NCI-H146 treated with DMSO at 0.1 percent for 48 hours (cell line): ENCODE data around the gene LRIT1.

ENCODE experiments used
- DNase-seq: peaks from one replicate; lab custom pipeline; 2025; ENCODE audit not compliant: unreplicated experiment; lab: John Stamatoyannopoulos, UW

LRIT1 gene

DNA sequence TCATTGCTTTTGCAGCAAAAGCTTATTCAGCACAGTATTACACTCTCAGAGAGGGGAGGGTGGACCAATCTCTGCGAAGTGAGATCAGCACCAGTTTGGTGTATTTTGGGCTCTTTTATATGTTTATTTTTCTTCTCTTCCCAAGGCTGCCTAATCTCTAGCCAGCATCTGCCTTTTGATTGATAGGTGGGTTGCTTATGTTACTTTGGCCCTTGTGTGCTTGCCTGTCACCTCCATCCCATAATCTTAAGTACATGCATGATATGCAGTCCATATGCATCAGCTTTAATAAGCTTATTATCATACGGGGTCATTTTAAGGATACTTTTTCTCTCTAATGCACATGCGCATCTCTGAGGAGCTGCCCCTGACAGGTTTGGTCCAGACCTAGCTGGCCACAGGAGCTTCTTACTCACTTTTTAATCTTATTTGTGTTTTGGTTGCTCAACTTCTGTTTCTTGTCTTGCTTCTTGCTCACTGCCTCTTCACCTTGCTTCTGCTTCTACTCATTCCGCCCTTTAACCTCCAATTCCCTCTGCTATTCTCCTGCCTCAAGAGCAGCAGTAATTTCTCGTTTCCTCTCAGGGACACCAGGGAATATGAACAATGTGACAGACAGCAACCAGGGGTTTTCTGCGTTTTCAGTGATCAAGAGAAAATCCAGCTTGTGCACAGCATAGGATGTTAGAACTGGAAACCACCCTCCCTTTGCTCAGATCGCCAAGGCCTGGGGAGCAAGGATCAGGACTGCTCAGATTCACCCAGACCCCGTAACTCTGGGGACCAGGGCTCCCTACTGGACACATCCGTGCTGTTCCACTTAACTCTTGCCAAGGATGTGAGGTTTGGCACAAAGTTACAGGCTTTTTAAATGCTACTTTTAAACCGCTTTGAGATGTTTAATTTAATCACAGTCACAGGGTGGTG, 13.5 kb upstream of the LRIT1 start:
- DNase-seq = no peak

DNA sequence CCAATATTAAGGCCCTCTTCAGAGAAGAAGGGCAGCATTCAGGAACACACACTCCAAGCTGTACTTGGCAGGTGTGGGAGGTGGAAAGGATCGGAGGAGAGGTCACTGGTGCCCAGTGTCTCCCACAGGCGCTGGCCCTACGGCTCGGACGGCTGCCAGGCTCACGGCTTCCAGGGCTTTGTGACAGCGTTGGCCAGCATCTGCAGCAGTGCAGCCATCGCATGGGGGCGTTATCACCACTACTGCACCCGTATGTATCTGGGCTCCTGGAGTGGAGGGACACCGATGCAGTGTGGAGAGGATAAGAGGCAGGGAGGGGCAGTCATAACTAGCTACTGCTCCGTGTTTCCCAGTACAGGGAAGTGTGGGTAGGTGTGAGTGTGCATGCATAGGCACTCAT, 7.4 kb upstream of the LRIT1 start:
- no peak for DNase-seq

DNA sequence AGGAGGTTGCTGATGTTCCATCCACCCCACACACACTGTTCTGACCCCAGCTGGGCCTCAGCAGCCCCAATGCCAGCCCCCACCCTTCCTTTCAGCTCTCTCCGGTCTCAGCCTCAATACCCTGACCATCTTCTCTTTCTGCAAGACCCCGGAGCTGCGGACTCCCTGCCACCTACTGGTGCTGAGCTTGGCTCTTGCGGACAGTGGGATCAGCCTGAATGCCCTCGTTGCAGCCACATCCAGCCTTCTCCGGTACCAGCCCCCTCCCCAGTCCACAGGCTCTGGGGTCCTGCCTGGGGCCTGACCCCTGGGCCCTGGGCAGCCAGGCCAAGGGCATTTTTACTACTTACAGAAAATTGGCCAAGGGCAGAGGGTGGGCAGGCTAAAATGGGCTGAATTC, 6.2 kb upstream of the LRIT1 start:
- DNase-seq = no peak

DNA sequence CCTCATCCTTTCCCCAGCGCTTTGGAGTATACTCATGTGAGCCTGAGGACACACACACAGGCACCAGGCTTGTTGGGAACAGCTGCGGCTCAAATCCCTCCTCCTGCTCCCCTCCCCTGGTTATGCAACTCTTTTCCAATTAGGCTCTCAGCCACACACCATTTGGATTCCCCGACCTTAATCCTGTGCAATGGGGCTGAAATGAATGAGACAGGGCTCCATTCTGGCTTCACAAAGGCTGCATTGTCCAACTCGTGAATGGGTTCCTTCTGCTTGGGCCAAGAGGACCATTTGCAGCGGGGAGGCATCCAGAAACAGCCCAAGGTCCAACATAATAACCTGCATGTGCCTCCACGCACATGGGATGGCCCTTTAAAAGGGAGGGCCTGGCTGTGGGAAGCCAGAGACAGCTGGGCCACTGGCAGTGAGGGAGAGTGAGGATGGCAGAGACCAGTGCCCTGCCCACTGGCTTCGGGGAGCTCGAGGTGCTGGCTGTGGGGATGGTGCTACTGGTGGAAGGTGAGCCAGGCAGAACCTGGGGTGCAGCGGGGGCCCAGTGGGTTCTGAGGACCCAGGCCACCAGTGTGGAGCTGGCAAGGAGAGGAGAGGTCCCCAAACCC, 3.4 kb upstream of the LRIT1 start, which contains the start of gene RGR:
Gene RGR, plus strand, starts transcription at position 403 of the 620 bp plus-strand sequence. Its CDS starts 38 bp downstream, at position 441.
- DNase-seq = no peak

DNA sequence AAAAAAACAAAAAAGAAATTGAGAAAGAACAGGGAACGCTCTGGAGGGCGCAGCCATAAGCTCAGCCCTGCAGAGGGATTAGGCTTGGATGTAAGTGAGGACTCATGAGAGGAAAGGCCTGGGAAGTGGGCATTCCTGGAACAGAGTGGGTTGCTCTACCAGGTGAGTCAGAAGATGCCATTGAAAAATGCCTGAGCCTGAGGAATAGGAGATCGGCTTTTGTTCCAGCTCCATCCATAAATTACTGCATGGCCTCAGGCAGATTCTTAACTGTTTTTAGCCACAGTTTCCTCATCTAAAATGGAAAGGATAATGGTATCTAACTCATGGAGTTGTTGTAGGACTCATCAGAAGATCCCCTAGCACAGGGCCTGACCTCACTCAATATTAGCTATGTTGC, 2.4 kb upstream of the LRIT1 start:
- no peak for DNase-seq

DNA sequence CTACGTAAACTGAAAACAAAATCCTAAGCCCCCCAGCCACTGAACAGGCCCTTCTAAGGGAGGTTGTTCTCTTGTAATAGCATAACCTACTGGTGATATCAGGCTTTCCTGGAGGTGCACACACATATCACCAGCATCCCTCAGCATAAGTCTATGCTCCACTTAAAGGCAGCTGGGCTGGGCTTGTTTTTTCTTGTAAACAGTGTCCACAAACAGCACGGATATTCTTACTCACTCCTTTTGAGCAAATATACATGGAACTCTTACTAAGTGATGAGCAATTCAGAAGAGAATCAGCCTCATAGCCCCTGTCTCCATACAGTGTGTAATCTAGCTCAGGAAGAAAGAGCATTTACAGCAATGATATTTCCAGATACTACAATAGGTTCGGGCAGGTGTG, 2.4 kb downstream of the LRIT1 start:
- no peak for DNase-seq

DNA sequence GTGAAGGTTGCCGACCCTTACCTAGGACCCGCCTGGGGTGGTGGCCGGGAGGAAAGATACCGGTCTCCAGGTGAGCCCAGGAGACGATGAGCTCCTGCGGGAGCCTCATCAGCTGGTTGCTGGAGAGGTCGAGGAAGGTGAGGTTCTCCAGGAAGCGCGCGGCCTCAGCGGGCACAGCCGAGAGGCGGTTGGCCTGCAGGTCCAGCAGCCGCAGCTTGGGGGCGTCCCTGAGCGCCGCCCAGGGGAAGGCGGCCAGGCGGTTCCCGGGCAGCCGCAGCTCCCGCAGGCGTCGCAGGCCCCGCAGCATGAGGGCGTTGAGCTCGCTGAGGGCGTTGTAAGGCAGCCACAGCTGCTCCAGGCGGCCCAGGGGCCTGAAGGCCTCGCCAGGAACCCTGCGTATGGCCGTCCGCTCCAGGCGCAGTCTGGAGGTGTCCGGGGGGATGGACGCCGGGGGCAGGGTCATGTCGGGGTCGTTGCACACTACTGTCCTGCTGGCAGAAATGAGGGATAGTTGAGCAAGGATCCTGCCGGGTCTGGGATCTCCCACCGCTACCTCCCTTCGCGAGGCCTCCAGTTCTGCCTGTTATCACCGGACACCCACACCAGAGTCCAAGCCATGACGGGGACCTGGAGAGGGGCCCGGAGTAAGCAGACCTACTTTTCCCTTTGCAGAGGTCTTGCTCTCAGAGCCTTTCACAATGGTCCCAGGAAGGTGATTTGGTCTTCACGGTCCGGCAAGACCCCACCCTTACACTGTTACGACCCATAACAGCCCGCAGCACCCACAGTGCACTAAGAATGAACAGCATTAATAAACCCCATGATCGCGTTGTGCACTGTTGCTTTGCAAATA, 3.9 kb downstream of the LRIT1 start:
- no peak for DNase-seq

DNA sequence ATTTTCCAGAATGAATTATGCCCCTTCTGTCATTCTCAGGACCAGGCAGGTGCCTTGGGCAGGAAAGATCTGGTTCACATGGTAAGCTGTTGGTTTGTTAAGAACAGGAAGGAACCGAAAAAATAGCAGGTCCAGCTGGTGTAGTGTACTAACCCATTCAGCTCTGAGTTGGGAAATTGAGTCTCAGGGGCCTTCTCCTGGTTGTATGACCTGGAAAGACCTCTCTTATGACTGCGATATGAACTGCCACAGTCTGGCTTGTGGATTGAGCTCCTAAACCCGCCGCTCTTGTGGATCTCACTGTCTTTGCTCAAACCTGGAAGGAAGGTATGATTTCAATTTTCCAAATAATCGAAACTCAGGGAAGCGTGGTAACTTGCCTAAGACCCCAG, 4.5 kb downstream of the LRIT1 start:
- no peak for DNase-seq

DNA sequence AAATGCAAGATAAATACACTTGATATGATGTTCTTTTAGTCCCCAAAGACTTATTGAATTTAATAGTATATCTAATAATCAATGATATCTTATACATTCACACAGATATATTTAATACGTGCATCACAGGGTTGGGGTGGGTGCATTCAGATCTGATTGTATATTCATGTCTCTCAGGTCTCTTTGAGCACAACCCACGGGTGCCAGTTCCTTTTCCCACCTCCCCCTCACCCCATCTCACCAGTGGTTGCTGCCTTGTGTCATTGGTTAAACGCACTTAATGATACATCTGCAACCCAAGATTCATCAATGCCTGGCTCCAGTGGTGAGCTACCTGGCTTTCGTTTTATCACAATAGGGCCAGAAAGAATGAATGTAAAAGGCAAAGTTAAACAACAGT, 6.2 kb downstream of the LRIT1 start:
- no peak for DNase-seq

DNA sequence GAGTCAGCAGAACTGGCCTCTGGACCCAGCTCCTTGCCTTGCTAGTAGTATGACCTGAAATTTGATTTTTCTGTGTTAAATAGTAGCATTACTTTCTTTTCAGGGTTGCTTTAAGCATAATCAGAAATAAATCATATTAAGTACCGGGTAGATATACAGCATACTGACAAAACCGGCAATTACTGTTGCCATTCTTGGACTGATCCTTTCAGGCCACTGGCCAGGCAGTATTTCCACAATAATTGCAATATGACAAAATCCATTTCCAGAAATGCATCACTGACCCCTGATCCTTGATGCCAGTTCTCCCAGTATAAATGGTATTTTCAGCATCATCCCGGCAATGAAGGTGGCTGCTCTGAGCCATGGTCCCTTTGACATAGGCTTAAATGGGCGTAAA, 6.9 kb downstream of the LRIT1 start:
- DNase-seq = no peak

DNA sequence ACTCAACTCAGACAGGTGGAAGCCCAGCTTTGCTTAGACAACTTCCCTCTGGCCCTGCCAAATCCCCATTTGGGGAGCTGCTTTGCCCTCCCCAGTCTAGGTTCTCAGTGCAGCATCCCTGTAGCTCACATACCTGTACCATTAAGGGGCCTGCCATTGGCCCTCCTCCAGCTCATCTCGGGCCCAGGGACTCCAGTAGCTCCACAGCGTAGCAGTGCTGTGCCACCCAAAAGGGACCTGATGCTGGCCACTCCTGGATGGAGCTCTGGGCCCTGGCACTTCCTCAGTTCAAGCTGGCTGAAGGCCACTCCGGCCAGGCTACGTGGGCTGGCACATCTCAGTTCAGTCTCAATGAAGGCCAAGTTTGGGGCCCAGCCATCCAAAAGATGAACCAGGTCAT, 7.4 kb downstream of the LRIT1 start:
- DNase-seq = no peak

DNA sequence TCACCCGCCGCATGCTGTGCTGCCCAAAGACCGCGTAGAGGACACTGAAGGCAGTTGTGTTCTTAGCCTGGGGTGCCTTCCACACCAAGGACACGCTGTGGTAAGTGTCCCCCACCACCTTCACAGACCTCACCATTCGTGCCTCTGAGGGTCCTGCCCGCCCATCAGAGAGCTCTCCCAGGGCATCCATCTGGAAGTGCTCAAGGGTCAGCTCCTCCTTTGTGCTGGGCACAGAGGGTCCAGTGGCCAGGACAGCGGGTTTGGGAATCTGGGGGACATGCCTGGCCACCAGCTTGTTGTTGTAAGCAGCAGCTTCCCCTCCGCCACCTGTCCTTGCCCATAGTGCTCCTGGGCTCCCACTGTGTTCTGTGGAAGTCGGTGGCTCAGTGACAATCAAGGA, 9.0 kb downstream of the LRIT1 start:
- no peak for DNase-seq

DNA sequence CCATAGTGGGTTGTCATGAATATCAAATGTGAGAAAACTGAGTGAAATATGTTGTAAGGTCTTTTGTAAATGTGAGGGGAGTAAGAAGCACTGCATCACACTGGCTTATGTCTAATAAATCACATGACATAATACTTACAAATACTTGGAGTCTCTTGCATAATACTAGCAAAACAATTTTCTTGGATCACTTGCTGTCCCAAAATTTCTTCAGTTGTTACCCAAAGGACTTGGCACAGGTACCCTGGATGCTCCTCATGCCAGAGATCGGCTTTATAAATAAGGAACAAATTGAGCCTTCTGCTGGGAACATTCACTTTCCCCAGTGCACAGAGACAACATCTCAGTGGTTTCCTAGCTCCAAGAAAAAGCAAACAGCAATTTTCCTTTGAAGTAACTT, 11.0 kb downstream of the LRIT1 start:
- no peak for DNase-seq

DNA sequence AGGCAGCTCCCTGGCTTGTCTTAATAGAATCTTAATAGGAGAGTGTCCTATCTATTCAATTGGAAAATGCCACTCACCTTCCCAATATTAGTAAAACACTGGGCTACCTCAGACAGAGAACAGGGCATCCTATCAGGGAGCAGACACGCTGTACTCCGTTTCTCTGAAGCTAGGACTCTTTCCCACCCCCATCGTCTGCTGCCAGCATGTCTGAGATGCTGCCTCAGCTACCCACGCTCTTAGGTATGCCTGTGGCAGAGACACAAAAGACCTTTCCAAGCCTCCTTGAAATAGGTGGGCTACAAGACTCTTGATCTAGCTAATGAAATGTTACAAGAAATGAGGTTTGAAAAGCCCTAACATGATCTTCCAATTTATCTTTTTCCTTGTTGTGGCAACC, 13.5 kb downstream of the LRIT1 start:
- no peak for DNase-seq

DNA sequence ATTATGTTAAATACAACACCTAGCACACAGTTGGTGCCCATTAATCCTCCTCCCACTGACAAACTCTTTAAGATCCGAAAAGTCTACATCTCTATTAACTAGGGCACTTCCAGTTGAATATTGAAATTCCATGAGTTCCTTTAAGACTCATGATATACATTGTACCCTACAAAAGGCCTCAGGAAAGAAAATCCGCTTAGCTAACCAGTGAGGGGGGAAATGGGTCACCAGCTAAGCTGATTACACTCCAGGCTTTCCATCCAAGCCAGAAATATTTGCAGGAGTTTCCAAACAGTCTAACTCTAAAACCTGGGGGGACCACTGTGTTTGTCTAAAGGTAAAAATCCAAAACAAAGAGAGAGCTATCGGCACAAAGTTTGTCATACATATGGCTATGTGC, 14.7 kb downstream of the LRIT1 start:
- DNase-seq = no peak

DNA sequence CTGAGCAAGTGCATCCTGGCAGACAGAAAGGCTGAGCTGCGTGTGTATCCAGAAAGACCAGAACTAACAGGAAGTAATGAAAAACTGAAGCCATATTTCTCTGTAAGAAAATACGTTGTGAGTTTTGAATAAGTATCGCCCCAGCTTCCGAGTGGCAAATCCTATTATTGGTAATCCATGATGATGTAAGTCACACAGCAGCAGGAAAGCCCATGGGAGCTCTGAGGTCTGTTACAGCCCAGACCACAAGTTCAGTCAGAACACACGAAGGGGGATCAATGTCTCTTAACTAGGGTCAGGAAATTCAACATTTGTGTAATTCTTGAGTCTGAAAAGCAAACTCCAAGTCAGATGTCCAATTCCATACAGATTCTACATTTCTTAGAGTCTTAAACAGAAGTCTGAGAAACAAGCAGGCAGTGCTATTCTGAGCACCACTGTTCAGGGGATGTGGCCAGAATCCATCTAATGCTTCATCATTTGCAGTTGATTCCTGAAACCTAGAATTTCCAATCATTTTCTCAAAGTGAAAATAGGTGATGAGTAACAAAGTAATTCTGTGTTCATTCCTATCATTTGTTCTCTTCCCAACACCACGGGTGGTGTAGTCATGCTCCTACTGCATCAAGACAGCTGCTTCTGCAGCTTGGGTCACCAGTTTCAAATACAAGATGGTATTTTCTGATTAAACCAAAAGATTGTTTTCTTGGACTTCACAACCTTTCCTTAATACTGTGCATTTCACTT, 15.7 kb downstream of the LRIT1 start, which contains the start of gene LRIT2:
Gene LRIT2, minus strand, starts transcription at position 118 of the 747 bp plus-strand sequence. Its CDS starts 24 bp downstream, at position 94.
- no peak for DNase-seq

DNA sequence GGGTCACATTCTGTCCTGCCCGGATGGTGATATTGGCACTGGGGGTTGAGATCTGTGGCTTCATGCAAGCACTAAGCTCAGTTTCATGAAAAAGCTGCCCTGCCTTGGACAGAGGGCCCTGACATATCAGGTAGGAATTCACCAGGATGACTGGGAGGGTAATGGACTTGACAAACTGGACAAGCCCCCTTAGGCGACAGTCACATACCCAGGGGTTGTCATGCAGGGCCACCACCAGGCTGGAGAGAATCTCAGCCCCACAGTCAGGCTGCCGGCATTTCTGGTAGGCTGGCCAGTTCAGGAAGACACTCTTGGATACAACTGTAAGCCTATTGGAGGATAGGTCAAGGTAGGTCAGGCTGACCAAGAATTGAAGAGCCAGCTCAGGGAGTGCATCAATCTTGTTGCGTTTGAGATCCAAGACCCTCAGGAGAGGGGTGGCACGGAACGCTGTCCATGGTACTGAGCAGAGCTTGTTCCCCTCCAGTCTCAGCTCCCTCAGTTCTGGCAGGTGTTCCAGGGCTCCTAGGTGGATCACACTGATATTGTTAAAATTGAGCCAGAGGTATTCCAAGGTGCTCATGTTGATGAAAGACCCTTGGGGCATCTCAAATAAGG, 16.8 kb downstream of the LRIT1 start:
- DNase-seq = no peak

DNA sequence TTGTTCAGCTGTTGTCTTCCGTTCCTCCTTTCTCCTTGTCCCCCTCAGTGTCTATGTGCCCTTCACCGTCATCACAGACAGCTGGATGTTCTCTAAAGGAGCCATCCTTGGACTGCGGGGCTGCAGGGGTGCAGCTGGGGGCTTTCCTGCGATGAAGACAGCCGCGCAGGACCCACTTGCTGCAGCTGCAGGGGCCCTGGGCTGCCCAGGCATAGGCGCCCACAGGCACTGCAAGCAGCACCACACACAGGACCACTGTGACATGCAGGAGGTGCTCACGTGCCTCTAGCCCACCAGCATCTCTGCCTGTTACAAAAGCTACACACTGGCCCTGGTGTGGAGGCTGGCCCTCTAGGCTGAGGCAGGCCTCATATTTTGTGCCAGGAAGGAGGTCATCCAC, 19.4 kb downstream of the LRIT1 start:
- no peak for DNase-seq

DNA sequence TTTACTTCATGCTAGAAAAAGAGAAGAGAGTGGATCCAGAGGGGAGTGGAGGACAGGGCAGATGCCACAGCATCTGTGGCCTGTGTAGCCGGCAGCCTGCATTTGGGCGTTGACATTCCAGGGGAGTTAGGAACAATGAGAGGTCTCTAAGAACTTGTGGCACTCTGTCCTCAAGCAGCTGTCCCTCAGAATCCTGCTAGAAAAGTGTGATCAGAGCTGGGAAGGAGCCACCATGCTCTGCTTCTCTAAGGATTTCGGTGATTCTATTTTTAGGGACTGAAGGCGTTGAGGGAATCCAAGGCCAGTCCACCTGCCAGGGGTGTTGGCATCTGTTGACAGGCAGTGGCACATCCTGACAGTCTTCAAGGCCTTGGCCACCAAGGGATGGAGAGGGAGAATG, 23.6 kb downstream of the LRIT1 start:
- no peak for DNase-seq

DNA sequence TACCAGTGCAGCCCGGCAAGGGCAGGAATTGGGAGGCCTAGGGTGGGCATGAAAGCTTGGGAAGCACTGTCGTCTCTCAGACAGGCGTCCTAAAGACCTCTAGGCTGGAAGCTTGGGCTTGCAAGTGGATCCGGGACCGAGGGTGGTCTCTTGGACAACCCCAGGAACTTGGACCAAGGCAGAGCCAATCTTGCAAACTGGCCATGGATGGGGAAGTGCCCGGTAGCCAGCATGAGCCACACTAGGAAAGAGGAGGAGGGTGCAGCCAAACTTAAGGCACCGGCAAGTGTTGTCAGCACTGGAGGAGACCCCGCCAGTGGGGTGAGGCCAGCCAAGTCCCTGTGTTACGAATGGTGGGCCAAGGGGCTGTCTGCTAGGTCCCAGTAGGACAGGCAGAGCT, 24.5 kb downstream of the LRIT1 start:
- no peak for DNase-seq
